Activated CD8-positive, alpha-beta memory T cell treated with anti-CD3 and anti-CD28 coated beads, Interleukin-2, amount 50 U/mL, for 48 hours (primary cell): Measurements from ENCODE around the gene LIG4.
A peak's percentile ranks its signal among the peaks of the same experiment; 100 is the strongest.
"Not testable (repeated sequence)": the region's sequence is repeated elsewhere in the genome, so short reads cannot be mapped to it uniquely, and the experiment has no call there.

Experiments
- DNase-seq: peaks from one replicate; pipeline ENCODE4 v3.0.0-alpha.2; 2020

LIG4 gene

GRCh38 chr13:108215436-108215835 lies at the start of gene LIG4:
TSS of gene LIG4 (minus strand) at chr13:108215536. CDS start at chr13:108211268, 4,268 bp downstream.
- peak; percentile 94 for DNase-seq

- no peak for DNase-seq
These were observed 48.5 kb upstream of the LIG4 start for GRCh38 chr13:108263621-108264355.

- DNase-seq = no peak
These were observed 41.9 kb upstream of the LIG4 start for GRCh38 chr13:108257248-108257647.

GRCh38 chr13:108249150-108249549 lies 33.8 kb upstream of the LIG4 start:
- no peak for DNase-seq

DNA sequence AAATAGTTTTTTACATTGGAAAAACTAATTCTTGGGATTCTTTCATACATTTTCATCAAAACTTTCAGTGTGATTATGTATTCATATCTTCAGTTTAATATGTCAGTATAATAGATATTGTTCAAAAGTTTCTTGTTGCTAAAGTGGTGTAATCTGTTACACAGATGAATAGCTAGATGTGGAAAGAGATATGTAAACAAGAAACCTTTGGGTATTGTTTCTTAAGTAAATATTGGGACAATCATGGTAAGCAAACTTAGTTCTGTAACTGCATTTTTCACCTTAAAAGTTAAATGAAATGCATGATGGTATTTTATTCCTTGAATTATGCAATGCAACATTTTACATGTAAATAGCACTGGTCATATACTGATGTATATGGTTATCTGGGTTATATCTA lies 15.0 kb upstream of the LIG4 start:
- no peak for DNase-seq

DNA sequence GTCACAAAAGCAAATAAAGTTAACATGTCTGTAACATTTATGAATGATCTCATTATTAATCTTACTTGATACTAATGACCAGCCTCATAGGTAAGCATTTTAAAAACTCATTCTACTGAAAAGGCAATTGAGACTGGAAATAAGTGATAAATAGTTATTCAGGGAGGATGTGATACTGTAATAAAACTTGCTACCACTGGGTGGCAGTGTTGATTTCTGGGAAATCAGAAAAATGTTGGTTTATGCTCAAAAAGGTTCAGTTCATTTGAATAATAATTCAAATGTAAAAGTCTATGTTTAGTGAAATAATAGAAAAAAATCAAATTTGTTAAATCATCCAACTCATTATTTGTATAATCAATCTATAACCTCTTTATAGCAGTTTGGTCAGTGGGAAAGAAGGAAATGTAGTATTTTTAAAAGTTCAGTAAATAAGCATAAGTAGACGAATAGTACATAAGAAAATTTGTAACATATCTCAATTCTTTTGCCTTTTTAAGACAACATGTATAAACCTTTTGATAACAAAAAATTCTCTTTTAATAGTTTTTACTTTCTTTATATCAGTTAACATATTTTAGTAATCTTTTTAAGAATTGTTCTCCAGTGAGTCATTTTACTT lies 12.4 kb upstream of the LIG4 start:
- no peak for DNase-seq

- DNase-seq = no peak
These were observed 10.8 kb upstream of the LIG4 start for GRCh38 chr13:108226184-108226583.

DNA sequence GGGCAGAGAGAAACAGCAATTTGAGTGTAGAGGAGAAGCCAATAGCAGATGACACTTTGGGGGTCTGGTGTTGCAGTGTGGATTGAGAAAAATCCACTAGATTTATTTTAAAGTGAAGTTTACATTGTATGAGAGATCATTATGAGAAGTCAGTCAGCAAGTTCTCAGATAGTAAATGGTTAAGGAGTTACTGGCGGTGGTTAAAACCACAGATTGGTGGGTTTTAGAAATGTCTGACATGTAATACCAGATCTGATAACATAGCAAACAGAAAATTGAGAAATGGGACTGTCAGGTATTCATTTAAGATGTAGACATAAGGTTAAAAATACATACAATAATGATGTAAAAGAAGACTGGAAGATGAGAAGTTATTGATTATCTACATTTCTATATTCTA lies 10.1 kb upstream of the LIG4 start:
- no peak for DNase-seq

- no peak for DNase-seq
These were observed 8.6 kb upstream of the LIG4 start for GRCh38 chr13:108223687-108224503.

- DNase-seq = no peak
These were observed 4.7 kb upstream of the LIG4 start for GRCh38 chr13:108220041-108220440.

- peak; percentile 95 for DNase-seq
These were observed 3.0 kb upstream of the LIG4 start, which contains the start of gene ABHD13 for GRCh38 chr13:108218044-108218974. TSS of gene ABHD13 (plus strand) at chr13:108218392. CDS start at chr13:108229219, 10,827 bp downstream.

GRCh38 chr13:108217307-108218043 lies 2.1 kb upstream of the LIG4 start:
- not testable (repeated sequence) for DNase-seq

- DNase-seq = no peak
These were observed 680 bp downstream of the LIG4 start for GRCh38 chr13:108214441-108215271.

DNA sequence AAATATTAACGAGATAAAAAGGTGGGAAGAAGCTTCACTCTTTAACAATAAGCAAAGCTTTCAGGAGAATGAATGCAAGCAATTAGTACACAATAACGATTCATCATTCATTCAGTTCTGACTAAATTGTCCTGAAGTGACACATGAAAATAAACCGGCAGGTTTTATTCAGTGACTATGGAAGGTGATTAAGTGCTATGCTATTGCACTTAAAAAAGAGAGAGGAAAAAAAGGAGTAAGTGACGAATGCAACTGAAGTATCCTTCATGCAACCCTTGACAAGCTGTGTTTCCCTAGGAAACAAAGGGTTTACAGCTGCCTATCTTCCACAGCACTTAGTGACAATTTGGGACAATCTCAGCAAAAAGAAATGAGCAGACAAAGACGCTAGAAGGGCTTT lies 1.4 kb downstream of the LIG4 start:
- DNase-seq = no peak

- no peak for DNase-seq
These were observed 2.5 kb downstream of the LIG4 start for GRCh38 chr13:108212886-108213285.

DNA sequence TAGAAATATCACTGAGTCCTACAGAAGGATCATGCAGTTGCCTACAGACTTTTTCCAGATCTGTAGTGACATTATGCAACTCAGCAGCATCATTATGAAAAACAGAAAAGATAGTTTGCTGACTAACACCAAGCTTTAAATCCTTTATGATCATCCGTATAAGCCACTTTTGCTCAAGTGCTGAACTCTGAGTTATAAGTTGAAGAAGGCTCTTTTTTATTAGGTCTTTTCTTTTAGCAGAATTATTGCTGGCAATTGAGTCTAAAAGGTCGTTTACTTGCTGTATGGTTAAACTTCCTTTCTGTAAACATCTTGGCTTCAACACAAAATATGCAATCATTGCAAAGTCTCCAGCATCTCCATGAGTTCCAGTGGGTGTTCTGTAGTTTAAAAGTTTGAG lies 4.8 kb downstream of the LIG4 start:
- DNase-seq = no peak

- no peak for DNase-seq
These were observed 14.4 kb downstream of the LIG4 start for GRCh38 chr13:108200781-108201398.

GRCh38 chr13:108195861-108196260 lies 19.5 kb downstream of the LIG4 start:
- DNase-seq = no peak

- DNase-seq = no peak
These were observed 20.2 kb downstream of the LIG4 start for GRCh38 chr13:108195146-108195545.

DNA sequence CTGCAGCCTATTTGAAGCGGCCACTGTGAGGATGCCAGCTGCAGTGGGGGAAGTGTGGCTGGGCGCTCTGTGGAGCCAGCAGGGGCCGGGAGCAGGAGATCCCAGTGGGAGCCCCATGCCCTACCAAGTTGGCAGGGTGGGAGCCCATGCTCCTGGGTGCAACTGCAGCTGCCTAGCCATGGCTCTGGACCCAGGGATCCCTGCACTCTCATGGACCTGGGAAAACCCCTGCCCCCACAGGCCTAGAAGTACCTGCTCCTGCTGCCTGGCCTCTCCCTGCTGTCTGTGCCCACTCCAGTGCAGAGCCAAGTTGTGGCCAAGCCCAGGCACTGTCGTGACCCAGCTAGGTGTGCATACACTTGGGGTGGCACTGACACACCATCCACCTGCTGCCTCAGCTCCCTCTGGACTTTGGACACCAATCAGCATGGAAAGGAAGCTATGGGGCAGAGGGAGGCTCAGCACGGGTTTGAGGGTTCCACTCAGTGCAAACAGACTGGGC lies 20.9 kb downstream of the LIG4 start:
- DNase-seq = no peak
